OCI-LY1 (cell line): ENCODE data around the gene AKNAD1.

Experiments
- H2AFZ ChIP-seq: fragments of 200-600 bp; sonication (generic), shearing (Covaris generic); 2 replicates; pipeline ENCODE4 v1.6.0; 2014; ENCODE audit warnings: antibody characterized with exemption, mild to moderate bottlenecking, low read length
- H3F3A ChIP-seq: fragments of 200-600 bp; sonication (generic), shearing (Covaris generic); 2 replicates; pipeline ENCODE4 v1.6.0; 2014; ENCODE audit warnings: mild to moderate bottlenecking, antibody characterized with exemption, low read length, moderate library complexity; ENCODE audit not compliant: insufficient read depth
- H3K27ac ChIP-seq: fragments of 200-600 bp; sonication (generic); 2 replicates; pipeline ENCODE4 v1.5.1; 2014; ENCODE audit warnings: low read length, mixed run types, mild to moderate bottlenecking, low read depth; ENCODE audit not compliant: poor library complexity, severe bottlenecking
- H3K27me3 ChIP-seq: fragments of 200-600 bp; sonication (generic); 2 replicates; pipeline ENCODE4 v1.6.0; 2014; ENCODE audit warnings: antibody characterized with exemption, mild to moderate bottlenecking, low read length, moderate library complexity; ENCODE audit not compliant: insufficient read depth
- H3K36me3 ChIP-seq: fragments of 200-600 bp; sonication (generic); 2 replicates; pipeline ENCODE4 v1.6.1; 2014; ENCODE audit warnings: mild to moderate bottlenecking, antibody characterized with exemption, low read length, moderate library complexity, mixed read lengths; ENCODE audit not compliant: insufficient read depth
- H3K4me1 ChIP-seq: fragments of 200-600 bp; sonication (generic); 2 replicates; pipeline ENCODE4 v1.5.1; 2014; ENCODE audit warnings: mild to moderate bottlenecking, low read length, moderate library complexity; ENCODE audit not compliant: insufficient read depth, severe bottlenecking
- H3K4me2 ChIP-seq: fragments of 200-600 bp; sonication (generic), shearing (Covaris generic); 2 replicates; pipeline ENCODE4 v1.6.1; 2014; ENCODE audit warnings: low read length
- H3K4me3 ChIP-seq: fragments of 200-600 bp; sonication (generic); 2 replicates; pipeline ENCODE4 v1.5.1; 2014; ENCODE audit warnings: low read length, low read depth, mild to moderate bottlenecking, mixed read lengths; ENCODE audit not compliant: poor library complexity, severe bottlenecking
- H3K79me2 ChIP-seq: fragments of 200-600 bp; shearing (Covaris generic); 2 replicates; pipeline ENCODE4 v1.6.1; 2016; ENCODE audit warnings: mixed run types, low read length, mixed read lengths; ENCODE audit not compliant: insufficient read depth
- H3K9ac ChIP-seq: fragments of 200-600 bp; sonication (generic), shearing (Covaris generic); 2 replicates; pipeline ENCODE4 v1.6.1; 2014; ENCODE audit warnings: mild to moderate bottlenecking, low read length, mixed read lengths
- H3K9me2 ChIP-seq: fragments of 200-600 bp; sonication (generic), shearing (Covaris generic); 2 replicates; pipeline ENCODE4 v1.6.1; 2014; ENCODE audit warnings: low read depth, mild to moderate bottlenecking, low read length, mixed read lengths
- H3K9me3 ChIP-seq: fragments of 200-600 bp; shearing (Covaris generic); 2 replicates; pipeline ENCODE4 v1.6.1; 2014; ENCODE audit warnings: low read length, mixed read lengths
- H4K20me1 ChIP-seq: fragments of 200-600 bp; sonication (generic), shearing (Covaris generic); 2 replicates; pipeline ENCODE4 v1.6.0; 2016; ENCODE audit warnings: mild to moderate bottlenecking, low read length; ENCODE audit not compliant: insufficient read depth
- EZH2 ChIP-seq: fragments of 200-600 bp; sonication (generic), shearing (Covaris generic); IDR thresholded peaks from 2 replicates; pipeline ENCODE4 v1.8.0; 2017; ENCODE audit warnings: borderline replicate concordance, mixed run types, mild to moderate bottlenecking, antibody characterized with exemption, low read length, moderate library complexity, mixed read lengths
- TF ChIP-seq, protein P1 (sequence below): fragments of 200-600 bp; sonication (generic), shearing (Covaris generic); IDR thresholded peaks from 2 replicates; pipeline ENCODE4 v1.5.1; 2017; ENCODE audit warnings: mild to moderate bottlenecking, antibody characterized with exemption, low read length, moderate library complexity, mixed read lengths

Gene AKNAD1

DNA sequence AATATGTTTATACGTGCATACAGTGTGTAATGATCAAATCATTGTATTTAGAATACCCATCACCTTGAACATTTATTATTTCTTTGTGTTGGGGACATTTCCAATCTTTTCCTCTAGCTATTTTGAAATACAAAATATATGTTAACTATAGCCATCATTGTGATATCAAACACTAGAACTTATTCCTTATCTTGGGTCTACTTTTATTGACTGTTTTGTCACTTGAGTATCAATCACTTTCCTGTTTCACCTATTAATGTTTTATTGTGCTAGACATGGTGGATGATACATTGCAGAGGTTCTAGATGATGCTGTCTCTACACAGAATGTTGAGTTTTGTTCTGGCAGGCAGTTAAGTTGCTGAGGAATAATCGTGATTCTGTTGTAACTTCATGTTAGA, 64.5 kb downstream of the AKNAD1 start:
- H3F3A ChIP-seq = no peaks in the 10 kb centered on the region
- no peaks in the 10 kb centered on the region for H3K27me3 ChIP-seq
- peaks cover 6% of the 10 kb centered on the region; the same call in 1 of the 2 replicates for H3K9me3 ChIP-seq
- no peak overlapping the region for H3K4me2 ChIP-seq
- no peak overlapping the region for H3K9ac ChIP-seq
- TF ChIP-seq, protein P1, sequence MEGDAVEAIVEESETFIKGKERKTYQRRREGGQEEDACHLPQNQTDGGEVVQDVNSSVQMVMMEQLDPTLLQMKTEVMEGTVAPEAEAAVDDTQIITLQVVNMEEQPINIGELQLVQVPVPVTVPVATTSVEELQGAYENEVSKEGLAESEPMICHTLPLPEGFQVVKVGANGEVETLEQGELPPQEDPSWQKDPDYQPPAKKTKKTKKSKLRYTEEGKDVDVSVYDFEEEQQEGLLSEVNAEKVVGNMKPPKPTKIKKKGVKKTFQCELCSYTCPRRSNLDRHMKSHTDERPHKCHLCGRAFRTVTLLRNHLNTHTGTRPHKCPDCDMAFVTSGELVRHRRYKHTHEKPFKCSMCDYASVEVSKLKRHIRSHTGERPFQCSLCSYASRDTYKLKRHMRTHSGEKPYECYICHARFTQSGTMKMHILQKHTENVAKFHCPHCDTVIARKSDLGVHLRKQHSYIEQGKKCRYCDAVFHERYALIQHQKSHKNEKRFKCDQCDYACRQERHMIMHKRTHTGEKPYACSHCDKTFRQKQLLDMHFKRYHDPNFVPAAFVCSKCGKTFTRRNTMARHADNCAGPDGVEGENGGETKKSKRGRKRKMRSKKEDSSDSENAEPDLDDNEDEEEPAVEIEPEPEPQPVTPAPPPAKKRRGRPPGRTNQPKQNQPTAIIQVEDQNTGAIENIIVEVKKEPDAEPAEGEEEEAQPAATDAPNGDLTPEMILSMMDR = no peak
- no peak for TF ChIP-seq EZH2
- H3K27ac ChIP-seq = no peak overlapping the region
- H3K79me2 ChIP-seq = no peaks in the 10 kb centered on the region
- H3K4me3 ChIP-seq = no peak overlapping the region
- H3K4me1 ChIP-seq = no peaks in the 10 kb centered on the region
- H3K9me2 ChIP-seq = no peaks in the 10 kb centered on the region
- no peaks in the 10 kb centered on the region for H4K20me1 ChIP-seq
- no peak overlapping the region for H2AFZ ChIP-seq
- peaks cover 59% of the 10 kb centered on the region for H3K36me3 ChIP-seq

DNA sequence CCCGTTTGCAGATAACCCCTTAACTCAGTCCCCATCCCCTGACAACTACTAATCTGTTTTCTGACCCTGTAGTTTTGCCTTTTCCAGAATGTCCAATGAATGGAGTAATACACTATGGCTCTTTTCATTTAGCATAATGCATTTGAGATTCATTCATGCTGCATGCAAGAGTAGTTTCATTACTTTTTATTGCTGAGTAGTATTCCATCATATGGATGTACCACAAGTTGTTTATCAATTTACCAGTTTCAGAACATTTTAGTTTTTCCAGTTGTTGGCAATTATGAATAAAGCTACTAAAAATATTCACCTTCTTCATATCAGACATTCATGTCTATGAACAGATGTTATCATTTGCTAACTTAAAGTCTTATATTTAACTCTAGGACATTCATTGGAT, 65.1 kb downstream of the AKNAD1 start:
- H3F3A ChIP-seq = no peaks in the 10 kb centered on the region
- H3K9me3 ChIP-seq = peaks cover 6% of the 10 kb centered on the region; the same call in 1 of the 2 replicates
- H3K9ac ChIP-seq = no peak overlapping the region
- H3K79me2 ChIP-seq = no peaks in the 10 kb centered on the region
- H3K4me2 ChIP-seq = no peak overlapping the region
- H2AFZ ChIP-seq = no peak overlapping the region
- no peaks in the 10 kb centered on the region for H3K27me3 ChIP-seq
- H3K36me3 ChIP-seq = peaks cover 61% of the 10 kb centered on the region
- H4K20me1 ChIP-seq = no peaks in the 10 kb centered on the region
- H3K27ac ChIP-seq = no peak overlapping the region
- no peaks in the 10 kb centered on the region for H3K9me2 ChIP-seq
- H3K4me1 ChIP-seq = no peaks in the 10 kb centered on the region
- H3K4me3 ChIP-seq = no peak overlapping the region
- TF ChIP-seq, protein P1 = no peak
- TF ChIP-seq EZH2 = no peak

DNA sequence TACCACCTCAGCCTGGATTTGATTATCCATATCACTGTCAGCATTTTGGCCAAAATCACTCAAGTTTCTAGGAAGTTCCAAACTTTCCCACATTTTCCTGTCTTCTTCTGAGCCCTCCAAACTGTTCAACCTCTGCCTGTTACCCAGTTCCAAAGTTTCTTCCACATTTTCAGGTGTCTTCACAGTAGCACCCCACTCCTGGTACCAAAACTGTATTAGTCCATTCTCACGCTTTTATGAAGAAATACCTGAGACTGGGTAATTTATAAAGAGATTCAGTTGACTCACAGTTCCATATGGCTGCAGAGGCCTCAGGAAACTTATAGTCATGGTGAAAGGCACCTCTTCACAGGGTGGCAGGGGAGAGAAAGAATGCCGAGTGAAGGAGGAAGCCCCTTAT, 71.0 kb downstream of the AKNAD1 start:
- no peak overlapping the region for H2AFZ ChIP-seq
- no peak overlapping the region for H3K9ac ChIP-seq
- H3K36me3 ChIP-seq = peaks cover 68% of the 10 kb centered on the region
- peaks cover 17% of the 10 kb centered on the region; the same call in 1 of the 2 replicates for H3K9me3 ChIP-seq
- H3K4me1 ChIP-seq = no peaks in the 10 kb centered on the region
- no peaks in the 10 kb centered on the region for H3F3A ChIP-seq
- TF ChIP-seq, protein P1 = no peak
- TF ChIP-seq EZH2 = no peak
- H3K4me2 ChIP-seq = no peak overlapping the region
- no peaks in the 10 kb centered on the region for H3K9me2 ChIP-seq
- no peaks in the 10 kb centered on the region for H4K20me1 ChIP-seq
- H3K27me3 ChIP-seq = no peaks in the 10 kb centered on the region
- no peak overlapping the region for H3K27ac ChIP-seq
- no peak overlapping the region for H3K4me3 ChIP-seq
- no peaks in the 10 kb centered on the region for H3K79me2 ChIP-seq
